Measurements from ENCODE around the gene LVRN. TPM values are rescaled to one million over a fixed set of nuclear protein-coding genes. Genes with fewer than 3 reads are reported as not detected.

LVRN gene
- total and polyA plus RNA-seq, 8 donors = 0.08 to 0.61 (median 0.28) TPM; not detected in 1

GRCh38 chr5:115940080-115940810, 22.0 kb upstream of the LVRN start:
- no peak for FAIRE-seq

GRCh38 chr5:115941051-115941675, 21.1 kb upstream of the LVRN start:
- WGBS, 2 donors = 86 to 94% methylated on average over 9 of the region's 9 CpGs
- TF ChIP-seq, protein P1, sequence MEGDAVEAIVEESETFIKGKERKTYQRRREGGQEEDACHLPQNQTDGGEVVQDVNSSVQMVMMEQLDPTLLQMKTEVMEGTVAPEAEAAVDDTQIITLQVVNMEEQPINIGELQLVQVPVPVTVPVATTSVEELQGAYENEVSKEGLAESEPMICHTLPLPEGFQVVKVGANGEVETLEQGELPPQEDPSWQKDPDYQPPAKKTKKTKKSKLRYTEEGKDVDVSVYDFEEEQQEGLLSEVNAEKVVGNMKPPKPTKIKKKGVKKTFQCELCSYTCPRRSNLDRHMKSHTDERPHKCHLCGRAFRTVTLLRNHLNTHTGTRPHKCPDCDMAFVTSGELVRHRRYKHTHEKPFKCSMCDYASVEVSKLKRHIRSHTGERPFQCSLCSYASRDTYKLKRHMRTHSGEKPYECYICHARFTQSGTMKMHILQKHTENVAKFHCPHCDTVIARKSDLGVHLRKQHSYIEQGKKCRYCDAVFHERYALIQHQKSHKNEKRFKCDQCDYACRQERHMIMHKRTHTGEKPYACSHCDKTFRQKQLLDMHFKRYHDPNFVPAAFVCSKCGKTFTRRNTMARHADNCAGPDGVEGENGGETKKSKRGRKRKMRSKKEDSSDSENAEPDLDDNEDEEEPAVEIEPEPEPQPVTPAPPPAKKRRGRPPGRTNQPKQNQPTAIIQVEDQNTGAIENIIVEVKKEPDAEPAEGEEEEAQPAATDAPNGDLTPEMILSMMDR (IDR thresholded peaks at IDR 0.05) = no peak
- Histone ChIP-seq H3K9me3 (no peaks in the 10 kb centered on the region), H3K4me3 (no peak overlapping the region), H3K36me3 (no peaks in the 10 kb centered on the region), H3K27me3 (no peaks in the 10 kb centered on the region), H3K27ac (no peak overlapping the region), H3K4me1 (no peaks in the 10 kb centered on the region)
- FAIRE-seq = no peak
- intact Hi-C loops (cut with DNase I) = no loop called here
- DNase-seq = no peak
- ATAC-seq = peak in 2 of 4 donors; percentile 57 to 61

More at GRCh38 chr5:115940080-115940810, 22.0 kb upstream of the LVRN start:
- Histone ChIP-seq H3K36me3 (no peaks in the 10 kb centered on the region), H3K4me3 (no peak overlapping the region), H3K27me3 (no peaks in the 10 kb centered on the region), H3K4me1 (no peaks in the 10 kb centered on the region), H3K9me3 (no peaks in the 10 kb centered on the region), H3K27ac (no peak overlapping the region)
- DNase-seq (no peak), ATAC-seq (no peak)
- intact Hi-C loops (cut with DNase I) = no loop called here
- TF ChIP-seq, protein P1 (IDR thresholded peaks at IDR 0.05) = no peak
- WGBS, 2 donors = 45 to 54% methylated on average over 3 to 4 of the region's 4 CpGs

GRCh38 chr5:115944501-115944900, 17.8 kb upstream of the LVRN start:
- no peak for DNase-seq
- Histone ChIP-seq H3K4me1 (no peaks in the 10 kb centered on the region), H3K27me3 (no peaks in the 10 kb centered on the region), H3K36me3 (no peaks in the 10 kb centered on the region), H3K9me3 (no peaks in the 10 kb centered on the region), H3K27ac (no peak overlapping the region), H3K4me3 (no peak overlapping the region)
- no peak for FAIRE-seq
- 72 to 81% methylated on average over 3 of the region's 3 CpGs for WGBS, 2 donors
- TF ChIP-seq, protein P1 (IDR thresholded peaks at IDR 0.05) = no peak
- no peak for ATAC-seq
- intact Hi-C loops (cut with DNase I) = no loop called here

DNA sequence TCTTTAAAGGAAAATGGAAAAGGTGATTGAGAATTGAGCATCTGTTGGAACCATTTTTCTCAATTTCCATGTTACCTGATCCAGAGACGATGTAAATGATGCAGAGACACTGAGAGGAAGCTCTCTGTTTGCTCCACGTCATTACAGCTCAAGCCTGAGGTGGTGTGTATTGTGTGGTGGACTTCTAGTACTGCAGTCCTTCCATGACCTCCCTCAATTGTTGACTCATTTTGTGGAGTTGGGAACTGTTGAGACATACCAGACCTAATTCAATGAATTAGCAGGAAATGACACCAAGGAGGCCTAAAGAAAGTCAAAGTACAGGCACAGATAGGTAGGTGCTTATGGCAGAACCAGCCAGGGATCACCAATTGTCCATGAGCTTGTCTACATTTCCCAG, 15.6 kb upstream of the LVRN start:
- 67 to 84% methylated on average over 2 of the region's 2 CpGs for WGBS, 2 donors
- H3K4me1 ChIP-seq = no peaks in the 10 kb centered on the region
- no peak overlapping the region for H3K4me3 ChIP-seq
- no peaks in the 10 kb centered on the region for H3K27me3 ChIP-seq
- TF ChIP-seq, protein P1 (IDR thresholded peaks at IDR 0.05) = no peak
- H3K27ac ChIP-seq = no peak overlapping the region
- intact Hi-C loops (cut with DNase I) = no loop called here
- no peaks in the 10 kb centered on the region for H3K9me3 ChIP-seq
- H3K36me3 ChIP-seq = no peaks in the 10 kb centered on the region
- no peak for DNase-seq
- no peak for ATAC-seq
- FAIRE-seq = no peak

DNA sequence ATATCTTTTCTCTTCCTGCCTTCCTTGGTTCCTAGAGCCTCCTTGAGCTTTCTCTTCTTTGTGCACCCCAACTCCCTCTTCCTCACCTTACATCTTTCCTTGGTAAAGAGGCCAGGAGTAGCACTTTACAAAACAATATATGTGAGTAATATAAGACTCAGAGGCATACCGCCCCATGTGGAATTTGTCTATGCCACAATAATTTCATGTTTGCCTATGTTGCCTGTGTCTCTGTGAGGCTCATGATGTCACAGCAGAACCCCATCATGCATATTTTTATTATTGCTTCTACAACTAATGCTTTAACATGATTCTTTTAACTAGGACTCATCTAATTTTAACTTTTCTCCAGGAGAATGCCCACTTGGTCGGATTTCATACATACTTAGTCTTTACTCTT, 15.0 kb upstream of the LVRN start:
- H3K36me3 ChIP-seq = no peaks in the 10 kb centered on the region
- no peak for DNase-seq
- intact Hi-C loops (cut with DNase I) = no loop called here
- H3K4me3 ChIP-seq = no peak overlapping the region
- no peaks in the 10 kb centered on the region for H3K9me3 ChIP-seq
- TF ChIP-seq, protein P1 (IDR thresholded peaks at IDR 0.05) = no peak
- 77 to 84% methylated on average over 2 of the region's 2 CpGs for WGBS, 2 donors
- H3K27ac ChIP-seq = no peak overlapping the region
- H3K4me1 ChIP-seq = no peaks in the 10 kb centered on the region
- no peak for FAIRE-seq
- H3K27me3 ChIP-seq = no peaks in the 10 kb centered on the region
- ATAC-seq = no peak
